ENCODE measurements around the gene FRAT1.
"Not testable (repeated sequence)": the region's sequence is repeated elsewhere in the genome, so short reads cannot be mapped to it uniquely, and the experiment has no call there.

FRAT1 gene

GRCh38 chr10:97334370-97335175, 15.5 kb downstream of the FRAT1 start, which contains the start of gene FRAT2:
Gene FRAT2, minus strand, starts transcription at chr10:97334729. Its CDS starts 157 bp downstream, at chr10:97334572.
- peak; percentile 75 for DNase-seq (ENCODE audit: low read depth)

- no peak for DNase-seq (ENCODE audit: low read depth)
These were observed 16.1 kb downstream of the FRAT1 start for GRCh38 chr10:97335188-97335619.

GRCh38 chr10:97336006-97336405, 16.9 kb downstream of the FRAT1 start:
- no peak for DNase-seq (ENCODE audit: low read depth)

- DNase-seq (ENCODE audit: low read depth) = no peak
These were observed 17.4 kb downstream of the FRAT1 start for GRCh38 chr10:97336446-97336845.

- DNase-seq (ENCODE audit: low read depth) = no peak
These were observed 18.1 kb downstream of the FRAT1 start for GRCh38 chr10:97336942-97337831.

- DNase-seq (ENCODE audit: low read depth) = no peak
These were observed 19.0 kb downstream of the FRAT1 start for GRCh38 chr10:97338041-97338440.

GRCh38 chr10:97341416-97341815, 22.3 kb downstream of the FRAT1 start:
- DNase-seq (ENCODE audit: low read depth) = no peak

- not testable (repeated sequence) for DNase-seq (ENCODE audit: low read depth)
These were observed 24.6 kb downstream of the FRAT1 start for GRCh38 chr10:97343664-97344063.

- DNase-seq (ENCODE audit: low read depth) = no peak
These were observed 28.2 kb downstream of the FRAT1 start for GRCh38 chr10:97347317-97347716.

GRCh38 chr10:97349752-97350513, 30.9 kb downstream of the FRAT1 start:
- no peak for DNase-seq (ENCODE audit: low read depth)

GRCh38 chr10:97353945-97354344, 34.9 kb downstream of the FRAT1 start:
- no peak for DNase-seq (ENCODE audit: low read depth)

GRCh38 chr10:97355571-97355975, 36.5 kb downstream of the FRAT1 start:
- DNase-seq (ENCODE audit: low read depth) = no peak

- no peak for DNase-seq (ENCODE audit: low read depth)
These were observed 37.3 kb downstream of the FRAT1 start for GRCh38 chr10:97356318-97356914.

GRCh38 chr10:97356918-97357317, 37.8 kb downstream of the FRAT1 start:
- DNase-seq (ENCODE audit: low read depth) = no peak

- DNase-seq (ENCODE audit: low read depth) = no peak
These were observed 39.3 kb downstream of the FRAT1 start for GRCh38 chr10:97358349-97358748.

GRCh38 chr10:97358781-97359180, 39.7 kb downstream of the FRAT1 start:
- DNase-seq (ENCODE audit: low read depth) = no peak

GRCh38 chr10:97360705-97361536, 41.9 kb downstream of the FRAT1 start:
- DNase-seq (ENCODE audit: low read depth) = no peak

GRCh38 chr10:97361537-97361901, 42.4 kb downstream of the FRAT1 start:
- no peak for DNase-seq (ENCODE audit: low read depth)

GRCh38 chr10:97362310-97363033, 43.4 kb downstream of the FRAT1 start:
- no peak for DNase-seq (ENCODE audit: low read depth)

- DNase-seq (ENCODE audit: low read depth) = no peak
These were observed 44.0 kb downstream of the FRAT1 start for GRCh38 chr10:97363071-97363470.

All from activated gamma-delta T cell treated with anti-CD3 and anti-CD28 coated beads, Interleukin-2, amount 50 U/mL, for 16 hours (primary cell).